Left ventricle myocardium inferior (tissue), 1 donor: ENCODE data around the gene OR6C2. TPM values are rescaled to one million over a fixed set of nuclear protein-coding genes. Genes with fewer than 3 reads are reported as not detected.
"Not testable (repeated sequence)": the region's sequence is repeated elsewhere in the genome, so short reads cannot be mapped to it uniquely, and the experiment has no call there.

Experiments used
- DNase-seq: peaks from one replicate; pipeline ENCODE4 v3.0.0-alpha.2; 2020
- H3K27ac ChIP-seq: fragments of 200-600 bp; replicated peaks from 2 replicates; pipeline ENCODE4 v1.8.0; 2021
- H3K27me3 ChIP-seq: fragments of 200-600 bp; 2 replicates; pipeline ENCODE4 v1.8.0; 2021; ENCODE audit warnings: low read depth
- H3K36me3 ChIP-seq: fragments of 200-600 bp; 2 replicates; pipeline ENCODE4 v1.8.0; 2021
- H3K4me1 ChIP-seq: fragments of 200-600 bp; 2 replicates; pipeline ENCODE4 v1.8.0; 2021
- H3K4me3 ChIP-seq: fragments of 200-600 bp; 2 replicates; pipeline ENCODE4 v1.8.0; 2021; ENCODE audit warnings: mild to moderate bottlenecking, moderate library complexity
- H3K9me3 ChIP-seq: fragments of 200-600 bp; replicated peaks from 2 replicates; pipeline ENCODE4 v1.8.0; 2021
- CTCF ChIP-seq: fragments of 200-600 bp; IDR thresholded peaks from 2 replicates; pipeline ENCODE4 v1.8.0; 2021; ENCODE audit warnings: antibody characterized with exemption, mild to moderate bottlenecking, borderline replicate concordance
- intact Hi-C: fragments of 100-400 bp; cut with micrococcal nuclease; formaldehyde crosslinking; loops from one replicate; pipeline ENCODE4 v1.11.0; 2022
- total RNA-seq: library from RNA; stranded (reverse); fragmentation: NEBNext Ultra II Directional; extraction: Animal tissue kit (Norgen Biotek cat#: 25700); gene quantifications from one replicate; pipeline ENCODE4 v1.2.1, GENCODE V29; 2021
- donor health status: DM: no; HTN: yes; CAD: no; lungs with severe emphysema.

The OR6C2 gene
- total RNA-seq, 1 donor from 2014 or later: not detected

GRCh38 chr12:55445357-55445756, 1.5 kb downstream of the OR6C2 start:
- DNase-seq: no peak
- Histone ChIP-seq H3K27me3 (peaks cover 7% of the 10 kb centered on the region), H3K27ac (no peak overlapping the region), H3K4me3 (no peak overlapping the region), H3K36me3 (no peaks in the 10 kb centered on the region), H3K9me3 (peaks cover 15% of the 10 kb centered on the region), H3K4me1 (no peaks in the 10 kb centered on the region)
- no peak for TF ChIP-seq CTCF
- intact Hi-C loops: no loop called here

GRCh38 chr12:55446326-55446725, 2.5 kb downstream of the OR6C2 start:
- Histone ChIP-seq H3K27ac (no peak overlapping the region), H3K4me3 (no peak overlapping the region), H3K9me3 (peaks cover 6% of the 10 kb centered on the region), H3K36me3 (no peaks in the 10 kb centered on the region), H3K27me3 (peaks cover 15% of the 10 kb centered on the region), H3K4me1 (no peaks in the 10 kb centered on the region)
- intact Hi-C loops: no loop called here
- no peak for DNase-seq
- peak; percentile 40 for TF ChIP-seq CTCF

- H3K4me1 ChIP-seq: no peaks in the 10 kb centered on the region
- H3K4me3 ChIP-seq: no peak overlapping the region
- intact Hi-C loops: no loop called here
- H3K27ac ChIP-seq: no peak overlapping the region
- TF ChIP-seq CTCF: no peak
- DNase-seq: no peak
- H3K27me3 ChIP-seq: peaks cover 15% of the 10 kb centered on the region
- H3K9me3 ChIP-seq: no peaks in the 10 kb centered on the region
- H3K36me3 ChIP-seq: no peaks in the 10 kb centered on the region
These were observed 4.9 kb downstream of the OR6C2 start for GRCh38 chr12:55448825-55449224.

GRCh38 chr12:55464926-55465325, 21.1 kb downstream of the OR6C2 start:
- not testable (repeated sequence) for H3K27me3 ChIP-seq, H3K4me1 ChIP-seq, H3K27ac ChIP-seq

GRCh38 chr12:55467836-55468235, 24.0 kb downstream of the OR6C2 start:
- Histone ChIP-seq H3K4me1 (no peaks in the 10 kb centered on the region), H3K36me3 (no peaks in the 10 kb centered on the region), H3K27me3 (no peaks in the 10 kb centered on the region), H3K27ac (no peak overlapping the region), H3K9me3 (peaks cover 13% of the 10 kb centered on the region), H3K4me3 (no peak overlapping the region)
- DNase-seq: no peak
- TF ChIP-seq CTCF: no peak
- intact Hi-C loops: no loop called here

More at GRCh38 chr12:55464926-55465325, 21.1 kb downstream of the OR6C2 start:
- peaks cover 13% of the 10 kb centered on the region for H3K9me3 ChIP-seq
- H3K4me3 ChIP-seq, intact Hi-C loops, DNase-seq, H3K36me3 ChIP-seq: not testable (repeated sequence)

- intact Hi-C loops: no loop called here
- no peaks in the 10 kb centered on the region for H3K36me3 ChIP-seq
- DNase-seq: no peak
- H3K27ac ChIP-seq: no peak overlapping the region
- no peak for TF ChIP-seq CTCF
- no peak overlapping the region for H3K4me3 ChIP-seq
- no peaks in the 10 kb centered on the region for H3K4me1 ChIP-seq
- H3K27me3 ChIP-seq: no peaks in the 10 kb centered on the region
- peaks cover 6% of the 10 kb centered on the region for H3K9me3 ChIP-seq
These were observed 25.4 kb downstream of the OR6C2 start for GRCh38 chr12:55469291-55469690.
